Mesothelial cell of epicardium (in vitro differentiated cells): ENCODE measurements around the gene RAPGEF6. TPM values are rescaled to one million over a fixed set of nuclear protein-coding genes. Genes with fewer than 3 reads are reported as not detected.

Source experiments
- DNase-seq, 2 experiments: peaks; one replicate each; pipeline ENCODE4 v3.0.0; 2021; ENCODE audit warnings: low spot score in 2 of 2; ENCODE audit not compliant: unreplicated experiment in 2 of 2
- H3K27ac Mint-ChIP-seq: 2 replicates; pipeline ENCODE4 v1.8.0; 2021; ENCODE audit warnings: mixed read lengths
- H3K27me3 Mint-ChIP-seq: 2 replicates; pipeline ENCODE4 v1.8.0; 2021; ENCODE audit warnings: low read depth, mixed read lengths
- H3K36me3 Mint-ChIP-seq: 2 replicates; pipeline ENCODE4 v1.8.0; 2021; ENCODE audit warnings: mixed read lengths
- H3K4me1 Mint-ChIP-seq: 2 replicates; pipeline ENCODE4 v1.8.0; 2021; ENCODE audit warnings: mixed read lengths
- H3K4me3 Mint-ChIP-seq: 2 replicates; pipeline ENCODE4 v1.8.0; 2021; ENCODE audit warnings: mild to moderate bottlenecking, moderate library complexity, mixed read lengths
- H3K9me3 Mint-ChIP-seq: 2 replicates; pipeline ENCODE4 v1.8.0; 2021; ENCODE audit warnings: mixed read lengths
- CTCF ChIP-seq: fragments of 200-600 bp; sonication (generic); IDR thresholded peaks from one replicate; pipeline ENCODE4 v1.5.0; 2021; ENCODE audit warnings: antibody characterized with exemption; ENCODE audit not compliant: unreplicated experiment
- total RNA-seq: library from RNA; stranded (reverse); gene quantifications from 3 replicates; pipeline ENCODE4 v1.2.1, GENCODE V29; 2021

Gene RAPGEF6
- total RNA-seq, 1 donor from 2014 or later = 29.0 TPM

DNA sequence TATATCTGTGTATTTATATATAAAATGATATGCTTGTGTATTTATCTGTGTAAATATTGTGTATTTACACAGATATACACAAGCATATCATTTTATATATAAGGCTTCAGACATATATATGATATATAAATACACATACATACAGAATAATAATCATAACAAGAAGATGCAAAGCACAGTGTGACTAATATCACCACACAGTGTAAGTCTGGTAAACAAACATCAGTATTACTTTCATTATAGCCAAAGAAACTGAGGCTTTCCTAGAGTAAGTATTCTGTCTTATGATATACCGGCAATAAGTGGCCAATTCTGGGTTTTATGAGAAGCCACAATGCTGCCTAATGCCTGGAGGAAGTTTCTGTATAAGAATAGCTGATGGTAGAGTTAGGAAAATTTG is 29.9 kb upstream of the RAPGEF6 start:
- no peaks in the 10 kb centered on the region for H3K4me1 Mint-ChIP-seq

DNA sequence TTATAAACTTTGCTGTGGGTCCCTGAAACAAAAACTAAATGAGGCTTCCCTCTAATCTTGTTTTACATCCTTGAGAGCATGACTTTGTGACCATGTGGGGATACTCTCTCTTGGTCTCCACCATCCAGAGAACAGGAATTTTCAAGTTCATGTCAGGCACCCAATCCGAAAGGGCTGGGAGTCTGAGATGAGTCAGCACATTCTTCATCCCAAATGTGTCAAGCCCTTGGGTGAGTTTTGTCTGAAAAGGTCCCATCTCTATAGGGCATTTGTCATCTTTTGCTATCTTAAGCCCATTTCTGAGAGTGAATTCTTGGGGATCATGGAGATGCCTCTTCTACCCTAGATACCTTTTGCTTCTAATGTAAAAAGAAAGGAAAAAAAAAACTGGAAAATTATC is 26.9 kb upstream of the RAPGEF6 start:
- Mint-ChIP-seq H3K9me3 (peaks cover 16% of the 10 kb centered on the region), H3K27me3 (no peaks in the 10 kb centered on the region), H3K27ac (no peak overlapping the region), H3K4me1 (no peaks in the 10 kb centered on the region), H3K4me3 (no peak overlapping the region), H3K36me3 (peaks cover 55% of the 10 kb centered on the region)
- TF ChIP-seq CTCF = no peak
- no peak for DNase-seq

More for the DNA sequence above, 29.9 kb upstream of the RAPGEF6 start:
- DNase-seq = no peak
- no peak overlapping the region for H3K27ac Mint-ChIP-seq
- no peaks in the 10 kb centered on the region for H3K27me3 Mint-ChIP-seq
- H3K4me3 Mint-ChIP-seq = no peak overlapping the region
- TF ChIP-seq CTCF = no peak
- peaks cover 49% of the 10 kb centered on the region for H3K36me3 Mint-ChIP-seq
- H3K9me3 Mint-ChIP-seq = peaks cover 6% of the 10 kb centered on the region

DNA sequence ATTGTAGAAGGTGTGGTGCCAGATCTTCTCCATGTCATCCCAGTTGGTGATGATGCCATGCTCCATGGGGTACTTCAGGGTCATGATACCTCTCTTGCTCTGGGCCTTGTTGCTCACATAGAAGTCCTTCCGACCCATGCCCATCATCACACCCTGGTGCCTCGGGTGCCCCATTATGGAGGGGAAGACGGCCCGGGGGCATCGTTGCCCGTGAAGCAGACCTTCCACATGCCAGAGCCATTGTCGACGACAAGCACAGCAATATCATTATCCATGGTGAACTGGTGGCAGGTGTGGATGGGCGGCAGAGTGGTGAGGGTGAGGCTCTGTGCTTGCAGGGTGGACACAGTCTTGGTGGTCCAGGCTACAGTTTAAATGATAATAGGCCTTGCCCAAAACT is 24.8 kb upstream of the RAPGEF6 start:
- Mint-ChIP-seq H3K27me3 (no peaks in the 10 kb centered on the region), H3K4me1 (peaks cover 2% of the 10 kb centered on the region), H3K9me3 (peaks cover 16% of the 10 kb centered on the region), H3K4me3 (no peak overlapping the region), H3K36me3 (peaks cover 61% of the 10 kb centered on the region), H3K27ac (no peak overlapping the region)
- no peak for TF ChIP-seq CTCF
- no peak for DNase-seq

DNA sequence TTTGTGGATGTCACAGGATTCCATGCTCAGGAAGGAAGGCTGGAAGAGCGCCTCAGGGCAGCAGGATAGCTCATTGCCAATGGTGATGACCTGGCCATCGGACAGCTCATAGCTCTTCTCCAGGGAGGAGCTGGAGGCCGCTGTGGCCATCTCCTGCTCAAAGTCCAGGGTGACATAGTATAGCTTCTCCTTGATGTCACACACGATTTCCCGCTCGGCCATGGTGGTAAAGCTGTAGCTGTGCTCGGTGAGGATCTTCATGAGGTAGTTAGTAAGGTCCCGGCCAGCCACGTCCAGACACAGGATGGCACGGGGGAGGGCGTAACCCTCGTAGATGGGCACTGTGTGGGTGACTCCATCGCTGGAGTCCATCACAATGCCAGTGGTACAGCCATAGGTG is 24.3 kb upstream of the RAPGEF6 start:
- Mint-ChIP-seq H3K36me3 (peaks cover 65% of the 10 kb centered on the region), H3K27ac (no peak overlapping the region), H3K9me3 (peaks cover 16% of the 10 kb centered on the region), H3K4me3 (no peak overlapping the region), H3K27me3 (no peaks in the 10 kb centered on the region), H3K4me1 (peaks cover 2% of the 10 kb centered on the region)
- DNase-seq = no peak
- TF ChIP-seq CTCF = no peak

DNA sequence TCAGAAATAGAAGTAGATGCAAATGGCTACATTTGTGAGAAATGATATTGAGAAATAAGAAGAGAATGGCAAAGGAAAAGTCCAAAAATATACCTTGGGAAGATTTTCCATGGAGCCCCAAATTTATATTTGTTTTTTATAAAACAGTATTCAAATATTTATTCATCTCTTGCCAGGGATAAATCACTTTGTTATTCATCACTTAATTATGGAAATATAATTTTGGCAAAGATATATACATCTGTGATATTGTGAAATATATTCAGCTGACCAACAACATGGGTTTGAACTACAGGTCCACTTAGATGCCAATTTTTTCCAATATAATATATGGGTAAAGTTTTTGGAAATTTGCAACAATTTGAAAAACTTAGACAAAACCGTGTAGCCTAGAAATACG is 19.7 kb upstream of the RAPGEF6 start:
- Mint-ChIP-seq H3K27me3 (no peaks in the 10 kb centered on the region), H3K27ac (no peak overlapping the region), H3K4me1 (peaks cover 2% of the 10 kb centered on the region), H3K4me3 (no peak overlapping the region), H3K36me3 (peaks cover 63% of the 10 kb centered on the region), H3K9me3 (peaks cover 16% of the 10 kb centered on the region)
- no peak for DNase-seq
- TF ChIP-seq CTCF = no peak

DNA sequence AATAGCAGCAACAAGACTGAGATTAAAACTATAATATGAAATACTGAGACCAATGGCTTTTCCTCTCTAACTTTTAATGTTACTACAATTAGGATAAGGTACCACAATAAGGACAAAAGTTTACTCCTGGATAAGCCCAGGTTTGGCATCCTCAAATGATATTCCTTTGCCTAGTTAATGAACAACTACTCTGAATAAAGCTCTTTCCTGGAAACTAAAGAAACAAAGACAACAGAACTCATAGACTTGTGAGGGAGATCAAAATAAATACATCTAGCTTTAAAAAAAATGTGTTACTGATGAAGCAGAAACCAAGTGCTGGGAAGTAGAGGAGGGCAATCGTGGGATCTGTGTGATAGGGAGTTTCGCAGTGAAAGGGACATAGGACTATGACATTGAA is 19.3 kb upstream of the RAPGEF6 start:
- H3K36me3 Mint-ChIP-seq = peaks cover 61% of the 10 kb centered on the region
- no peak for TF ChIP-seq CTCF
- H3K27me3 Mint-ChIP-seq = no peaks in the 10 kb centered on the region
- H3K4me1 Mint-ChIP-seq = peaks cover 2% of the 10 kb centered on the region
- DNase-seq = no peak
- H3K4me3 Mint-ChIP-seq = no peak overlapping the region
- no peak overlapping the region for H3K27ac Mint-ChIP-seq
- H3K9me3 Mint-ChIP-seq = peaks cover 11% of the 10 kb centered on the region
